Caco-2 (cell line): ENCODE results near the gene RNF121. TPM values are rescaled to one million over a fixed set of nuclear protein-coding genes. Genes with fewer than 3 reads are reported as not detected.
"Not testable (repeated sequence)": the region's sequence is repeated elsewhere in the genome, so short reads cannot be mapped to it uniquely, and the experiment has no call there.

ENCODE experiments used
- BruUV-seq: library from RNA; stranded (reverse); fragments of 400-500 nt; replicated peaks from 2 replicates; lab custom pipeline; 2021; lab: Mats Ljungman, UMichigan
- CTCF ChIA-PET: fragments of 300-600 bp; sonication (Branson Sonifier 250); formaldehyde crosslinking; loops from one replicate; lab custom pipeline; 2022; ENCODE audit warnings: antibody characterized with exemption; lab: Charles Lee
- POLR2A ChIA-PET: fragments of 300-600 bp; sonication (Branson Sonifier 250); formaldehyde crosslinking; loops from one replicate; lab custom pipeline; 2022; ENCODE audit warnings: antibody characterized with exemption; lab: Charles Lee
- DNase-seq, 2 experiments: peaks; one replicate each; pipeline versions ENCODE4 v3.0.0 to v3.0.0-alpha.2; 2020 to 2022
- H3K27me3 ChIP-seq: replicated peaks from 2 replicates; pipeline ENCODE4 v1.6.0; 2011; ENCODE audit warnings: low read length; ENCODE audit not compliant: control insufficient read depth, insufficient read depth
- H3K36me3 ChIP-seq: 2 replicates; pipeline ENCODE4 v1.5.1; 2011; ENCODE audit warnings: low read length; ENCODE audit not compliant: control insufficient read depth, insufficient read depth
- H3K4me1 ChIP-seq: fragments of 250-450 bp; sonication (Bioruptor Pico); 2 replicates; pipeline ENCODE4 v1.5.1; 2020; ENCODE audit warnings: mild to moderate bottlenecking
- H3K4me3 ChIP-seq: 2 replicates; pipeline ENCODE4 v1.5.1; 2011; ENCODE audit warnings: low read depth, mild to moderate bottlenecking, control low read depth, low read length
- H3K9me3 ChIP-seq: fragments of 250-450 bp; sonication (Bioruptor Pico); 2 replicates; pipeline ENCODE4 v1.5.1; 2020; ENCODE audit warnings: mild to moderate bottlenecking, moderate library complexity
- H3K27ac Mint-ChIP-seq: one replicate; pipeline ENCODE4 v1.8.0; 2022; ENCODE audit warnings: mixed read lengths; ENCODE audit not compliant: unreplicated experiment
- H3K27me3 Mint-ChIP-seq: one replicate; pipeline ENCODE4 v1.8.0; 2022; ENCODE audit warnings: mixed read lengths; ENCODE audit not compliant: insufficient read depth, unreplicated experiment
- H3K36me3 Mint-ChIP-seq: one replicate; pipeline ENCODE4 v1.8.0; 2022; ENCODE audit warnings: mild to moderate bottlenecking, mixed read lengths; ENCODE audit not compliant: insufficient read depth, unreplicated experiment
- H3K4me1 Mint-ChIP-seq: one replicate; pipeline ENCODE4 v1.8.0; 2022; ENCODE audit warnings: low read depth, mixed read lengths; ENCODE audit not compliant: unreplicated experiment
- H3K4me3 Mint-ChIP-seq: one replicate; pipeline ENCODE4 v1.8.0; 2022; ENCODE audit warnings: mild to moderate bottlenecking, moderate library complexity, mixed read lengths; ENCODE audit not compliant: unreplicated experiment
- H3K9me3 Mint-ChIP-seq: one replicate; pipeline ENCODE4 v1.8.0; 2022; ENCODE audit warnings: mixed read lengths; ENCODE audit not compliant: unreplicated experiment
- intact Hi-C: fragments of 100-400 bp; cut with micrococcal nuclease; formaldehyde crosslinking; loops from one replicate; pipeline ENCODE4 v1.10.0; 2022; ENCODE audit not compliant: unreplicated experiment
- total RNA-seq: library from RNA; stranded (reverse); gene quantifications from 2 replicates; pipeline ENCODE4 v1.2.3, GENCODE V29; 2022
- TF ChIP-seq, protein P1 (sequence below), 2 experiments: fragments of 200-600 bp in 1 of 2; IDR thresholded peaks; 1 replicate in 1 of 2; 2 replicates in 1 of 2; pipeline versions ENCODE4 v1.5.1 to v1.8.0; 2011 to 2022; ENCODE audit warnings: antibody characterized with exemption in 1 of 2, control low read depth in 1 of 2, inconsistent platforms in 1 of 2, low read depth in 1 of 2, low read length in 1 of 2, mild to moderate bottlenecking in 1 of 2, moderate library complexity in 1 of 2; ENCODE audit not compliant: insufficient read depth in 1 of 2, severe bottlenecking in 1 of 2, unreplicated experiment in 1 of 2

RNF121 gene
- total RNA-seq, 1 experiment from 2014 or later = 146 TPM

DNA sequence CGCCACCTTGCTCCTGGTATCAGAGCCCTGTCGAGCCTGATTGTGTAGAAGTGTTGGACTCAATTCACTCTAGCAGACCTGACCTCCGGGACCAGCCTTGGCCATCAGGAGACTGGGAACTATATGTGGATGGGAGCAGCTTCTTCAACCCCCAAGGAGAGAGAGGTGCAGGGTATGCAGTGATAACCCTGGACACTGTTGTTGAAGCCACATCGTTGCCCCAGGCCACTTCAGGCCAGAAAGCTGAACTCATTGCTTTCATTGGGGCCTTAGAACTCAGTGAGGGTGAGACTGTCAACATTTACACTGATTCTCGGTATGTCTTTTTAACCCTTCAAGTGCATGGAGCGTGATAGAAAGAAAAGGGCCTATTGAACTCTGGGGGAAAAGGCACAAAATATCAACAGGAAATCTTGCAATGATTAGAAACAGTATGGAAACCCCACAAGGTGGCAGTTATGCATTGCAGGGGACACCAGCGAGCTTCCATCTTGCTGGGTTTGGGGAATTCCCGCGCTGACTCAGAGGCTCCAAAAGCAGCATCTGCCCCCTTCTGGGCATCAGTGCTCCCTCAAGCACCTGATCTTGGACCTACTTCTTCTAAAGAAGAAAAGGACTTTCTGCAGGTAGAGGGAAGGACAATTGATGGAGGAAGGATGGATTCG lies 17.4 kb upstream of the RNF121 start:
- POLR2A ChIA-PET, H3K9me3 Mint-ChIP-seq, H3K27me3 ChIP-seq, H3K27me3 Mint-ChIP-seq, BruUV-seq, H3K36me3 ChIP-seq, H3K9me3 ChIP-seq, H3K4me3 ChIP-seq: not testable (repeated sequence)
- TF ChIP-seq, protein P1, sequence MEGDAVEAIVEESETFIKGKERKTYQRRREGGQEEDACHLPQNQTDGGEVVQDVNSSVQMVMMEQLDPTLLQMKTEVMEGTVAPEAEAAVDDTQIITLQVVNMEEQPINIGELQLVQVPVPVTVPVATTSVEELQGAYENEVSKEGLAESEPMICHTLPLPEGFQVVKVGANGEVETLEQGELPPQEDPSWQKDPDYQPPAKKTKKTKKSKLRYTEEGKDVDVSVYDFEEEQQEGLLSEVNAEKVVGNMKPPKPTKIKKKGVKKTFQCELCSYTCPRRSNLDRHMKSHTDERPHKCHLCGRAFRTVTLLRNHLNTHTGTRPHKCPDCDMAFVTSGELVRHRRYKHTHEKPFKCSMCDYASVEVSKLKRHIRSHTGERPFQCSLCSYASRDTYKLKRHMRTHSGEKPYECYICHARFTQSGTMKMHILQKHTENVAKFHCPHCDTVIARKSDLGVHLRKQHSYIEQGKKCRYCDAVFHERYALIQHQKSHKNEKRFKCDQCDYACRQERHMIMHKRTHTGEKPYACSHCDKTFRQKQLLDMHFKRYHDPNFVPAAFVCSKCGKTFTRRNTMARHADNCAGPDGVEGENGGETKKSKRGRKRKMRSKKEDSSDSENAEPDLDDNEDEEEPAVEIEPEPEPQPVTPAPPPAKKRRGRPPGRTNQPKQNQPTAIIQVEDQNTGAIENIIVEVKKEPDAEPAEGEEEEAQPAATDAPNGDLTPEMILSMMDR (IDR thresholded peaks at IDR 0.05; ENCODE audit: insufficient read depth in 1 of 2, low read depth in 1 of 2, low read length in 1 of 2, severe bottlenecking in 1 of 2, unreplicated experiment in 1 of 2) = peak in 1 of 2 experiments; percentile 50
- intact Hi-C loops = loop anchor here (1.0 to 2.0 kb wide), 3 partner anchors 17 to 47 kb away; partner anchors contain the start of gene XNDC1N
- peak overlapping the region; percentile 44 for H3K4me3 Mint-ChIP-seq
- peaks cover 39% of the 10 kb centered on the region for H3K36me3 Mint-ChIP-seq
- CTCF ChIA-PET = interaction anchor here (1.1 kb wide), 2 partner anchors 17 to 114 kb away, joined by 3 to 8 read pairs; partner anchors contain the start of genes RNF121 and XNDC1N
- peaks cover 40% of the 10 kb centered on the region for H3K4me1 ChIP-seq
- peak; percentile 68 to 81 for DNase-seq
- H3K4me1 Mint-ChIP-seq = peaks cover 29% of the 10 kb centered on the region
- H3K27ac Mint-ChIP-seq = peak overlapping the region; percentile 78

DNA sequence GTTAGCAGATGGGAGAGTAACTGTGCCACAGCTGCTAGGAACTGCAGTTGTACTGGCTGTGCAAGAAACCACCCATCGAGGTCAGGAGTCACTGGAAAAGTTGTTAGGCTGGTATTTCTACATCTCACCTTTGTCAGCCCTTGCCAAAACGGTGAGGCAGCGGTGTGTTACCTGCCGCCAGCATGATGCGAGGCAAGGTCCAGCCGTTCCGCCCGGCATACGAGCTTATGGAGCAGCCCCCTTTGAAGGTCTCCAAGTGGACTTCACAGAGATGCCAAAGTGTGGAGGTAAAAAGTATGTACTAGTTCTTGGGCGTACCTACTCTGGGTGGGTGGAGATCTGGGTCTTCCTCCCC lies 16.9 kb upstream of the RNF121 start:
- H3K27me3 Mint-ChIP-seq, H3K27me3 ChIP-seq, H3K9me3 ChIP-seq, POLR2A ChIA-PET, BruUV-seq, H3K4me3 ChIP-seq, H3K9me3 Mint-ChIP-seq, H3K36me3 ChIP-seq: not testable (repeated sequence)
- Mint-ChIP-seq H3K36me3 (peaks cover 39% of the 10 kb centered on the region), H3K27ac (peak overlapping the region; percentile 78), H3K4me1 (peaks cover 29% of the 10 kb centered on the region), H3K4me3 (peak overlapping the region; percentile 44)
- peak; percentile 50 to 52 for DNase-seq
- peaks cover 40% of the 10 kb centered on the region for H3K4me1 ChIP-seq
- CTCF ChIA-PET = interaction anchor here (1.1 kb wide), 2 partner anchors 16 to 113 kb away, joined by 3 to 8 read pairs; partner anchors contain the start of genes RNF121 and XNDC1N
- intact Hi-C loops = loop anchor here (1.0 to 2.0 kb wide), 3 partner anchors 16 to 47 kb away; partner anchors contain the start of gene XNDC1N

DNA sequence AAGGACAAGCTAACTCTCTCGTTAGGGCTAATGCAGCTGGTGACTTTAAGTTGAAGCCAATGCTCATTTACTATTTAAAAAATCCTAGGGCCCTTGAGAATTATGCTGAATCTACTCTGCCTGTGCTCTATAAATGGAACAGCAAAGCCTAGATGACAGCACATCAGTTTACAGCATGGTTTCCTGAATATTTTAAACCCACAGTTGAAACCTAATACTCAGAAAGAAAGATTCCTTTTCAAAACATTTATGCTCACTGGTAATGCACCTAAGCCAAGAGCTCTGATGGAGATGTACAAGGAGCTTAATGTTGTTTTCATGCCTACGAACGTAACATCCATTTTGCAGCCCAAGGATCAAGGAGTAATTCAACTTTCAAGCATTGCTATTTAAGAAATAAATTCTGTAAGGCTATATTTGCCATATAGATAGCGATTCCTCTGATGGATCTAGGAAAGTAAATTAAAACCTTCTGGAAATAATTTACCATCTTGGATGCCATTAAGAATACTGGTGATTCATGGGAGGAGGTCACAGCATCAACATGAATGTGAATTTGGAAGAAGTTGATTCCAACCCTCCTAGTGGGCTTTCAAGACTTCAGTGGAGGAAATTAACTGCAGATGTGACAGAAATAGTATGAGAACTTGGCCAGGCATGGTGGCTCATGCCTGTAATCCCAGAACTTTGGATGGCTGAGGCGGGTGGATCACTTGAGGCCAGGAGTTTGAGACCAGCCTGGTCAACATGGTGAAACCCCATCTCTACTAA lies 14.9 kb upstream of the RNF121 start:
- H3K36me3 Mint-ChIP-seq = peaks cover 39% of the 10 kb centered on the region
- no TSS peak for BruUV-seq

More for the DNA sequence above, 14.9 kb upstream of the RNF121 start:
- intact Hi-C loops = no loop called here
- POLR2A ChIA-PET = interaction anchor here (0.7 kb wide), 1 partner anchor 311 kb away, joined by 6 read pairs; the partner anchor contains the start of gene INPPL1
- Histone ChIP-seq H3K9me3 (no peaks in the 10 kb centered on the region), H3K36me3 (peaks cover 2% of the 10 kb centered on the region; the same call in 1 of the 2 replicates), H3K27me3 (no peaks in the 10 kb centered on the region), H3K4me1 (peaks cover 34% of the 10 kb centered on the region), H3K4me3 (no peak overlapping the region)
- H3K9me3 Mint-ChIP-seq = no peaks in the 10 kb centered on the region
- no peak overlapping the region for H3K4me3 Mint-ChIP-seq
- H3K27ac Mint-ChIP-seq = no peak overlapping the region
- no peaks in the 10 kb centered on the region for H3K27me3 Mint-ChIP-seq
- TF ChIP-seq, protein P1 (IDR thresholded peaks at IDR 0.05; ENCODE audit: insufficient read depth in 1 of 2, low read depth in 1 of 2, low read length in 1 of 2, severe bottlenecking in 1 of 2, unreplicated experiment in 1 of 2) = no peak
- CTCF ChIA-PET = no interaction called here
- peaks cover 23% of the 10 kb centered on the region for H3K4me1 Mint-ChIP-seq
- DNase-seq = no peak
